Lower lobe of right lung (tissue), 2 donors: ENCODE results near the gene SYNGR4. TPM values are rescaled to one million over a fixed set of nuclear protein-coding genes. Genes with fewer than 3 reads are reported as not detected.

Experiments
- ATAC-seq, 2 donors: fragments of 200-7000 bp; cut with Tn5 transposase; one replicate each; pipeline ENCODE4 v1.9.1; 2020 to 2022; ENCODE audit warnings: mild to moderate bottlenecking in 2 of 2, moderate library complexity in 2 of 2
- DNase-seq: peaks from one replicate; pipeline ENCODE4 v3.0.0-alpha.2; 2020
- H3K27ac ChIP-seq: fragments of 200-600 bp; one replicate; pipeline ENCODE4 v1.8.0; 2022
- H3K27me3 ChIP-seq: fragments of 200-600 bp; one replicate; pipeline ENCODE4 v1.8.0; 2022; ENCODE audit warnings: low read depth
- H3K36me3 ChIP-seq: fragments of 200-600 bp; one replicate; pipeline ENCODE4 v1.8.0; 2022; ENCODE audit warnings: mild to moderate bottlenecking
- H3K4me1 ChIP-seq: fragments of 200-600 bp; one replicate; pipeline ENCODE4 v1.8.0; 2022
- H3K4me3 ChIP-seq: fragments of 200-600 bp; one replicate; pipeline ENCODE4 v1.8.0; 2022; ENCODE audit warnings: mild to moderate bottlenecking
- H3K9me3 ChIP-seq: fragments of 200-600 bp; one replicate; pipeline ENCODE4 v1.8.0; 2022
- CTCF ChIP-seq: fragments of 200-600 bp; IDR thresholded peaks from one replicate; pipeline ENCODE4 v1.8.0; 2022; ENCODE audit warnings: antibody characterized with exemption, mild to moderate bottlenecking
- intact Hi-C: fragments of 100-400 bp; cut with DNase I; formaldehyde crosslinking; loops from one replicate; pipeline ENCODE4 v1.11.0; 2022
- total RNA-seq: library from RNA; stranded (reverse); fragmentation: NEBNext Ultra II Directional; extraction: Animal tissue kit (Norgen Biotek cat#: 25700); gene quantifications from one replicate; pipeline ENCODE4 v1.2.1, GENCODE V29; 2021
- donor health status: DM: no; HTN: yes; CAD: no; lungs with severe emphysema.

SYNGR4 gene
- total RNA-seq, 1 donor from 2014 or later: not detected

- intact Hi-C loops: no loop called here
- DNase-seq (peak; percentile 99), ATAC-seq (peak; percentile 92)
- Histone ChIP-seq H3K27ac (peak overlapping the region; percentile 97), H3K9me3 (no peaks in the 10 kb centered on the region), H3K4me1 (peaks cover 55% of the 10 kb centered on the region), H3K4me3 (peak overlapping the region; percentile 70), H3K27me3 (no peaks in the 10 kb centered on the region), H3K36me3 (no peaks in the 10 kb centered on the region)
- TF ChIP-seq CTCF: no peak
These were observed 42.9 kb upstream of the SYNGR4 start for GRCh38 chr19:48321372-48321621.

- DNase-seq (peak; percentile 99), ATAC-seq (peak; percentile 91 to 95)
- Histone ChIP-seq H3K9me3 (no peaks in the 10 kb centered on the region), H3K4me1 (peaks cover 61% of the 10 kb centered on the region), H3K36me3 (no peaks in the 10 kb centered on the region), H3K27me3 (no peaks in the 10 kb centered on the region), H3K4me3 (peak overlapping the region; percentile 70), H3K27ac (peak overlapping the region; percentile 97)
- intact Hi-C loops: no loop called here
- TF ChIP-seq CTCF: peak; percentile 24
These were observed 42.3 kb upstream of the SYNGR4 start for GRCh38 chr19:48321622-48322591.

- DNase-seq (peak; percentile 81), ATAC-seq (peak; percentile 20 to 22)
- H3K27me3 ChIP-seq: no peaks in the 10 kb centered on the region
- no peak for TF ChIP-seq CTCF
- peaks cover 79% of the 10 kb centered on the region for H3K4me1 ChIP-seq
- H3K4me3 ChIP-seq: peak within 1 kb of the TSS; percentile 62
- intact Hi-C loops: no loop called here
- H3K36me3 ChIP-seq: peaks cover 13% of the 10 kb centered on the region
- H3K27ac ChIP-seq: peak within 1 kb of the TSS; percentile 87
- no peaks in the 10 kb centered on the region for H3K9me3 ChIP-seq
These were observed 38.8 kb upstream of the SYNGR4 start, which contains the start of gene EMP3 for GRCh38 chr19:48325265-48325910. Gene EMP3 (plus strand): TSS chr19:48325552. CDS start chr19:48326845, 1,293 bp downstream.

GRCh38 chr19:48329167-48329891 lies 34.8 kb upstream of the SYNGR4 start:
- peak overlapping the region; percentile 57 for H3K4me3 ChIP-seq
- peaks cover 19% of the 10 kb centered on the region for H3K36me3 ChIP-seq
- H3K4me1 ChIP-seq: peaks cover 76% of the 10 kb centered on the region
- H3K27ac ChIP-seq: peak overlapping the region; percentile 81
- DNase-seq (no peak), ATAC-seq (no peak)
- intact Hi-C loops: no loop called here
- H3K27me3 ChIP-seq: no peaks in the 10 kb centered on the region
- TF ChIP-seq CTCF: no peak
- H3K9me3 ChIP-seq: no peaks in the 10 kb centered on the region

- peaks cover 19% of the 10 kb centered on the region for H3K36me3 ChIP-seq
- TF ChIP-seq CTCF: no peak
- peak overlapping the region; percentile 81 for H3K27ac ChIP-seq
- intact Hi-C loops: no loop called here
- H3K27me3 ChIP-seq: no peaks in the 10 kb centered on the region
- H3K9me3 ChIP-seq: no peaks in the 10 kb centered on the region
- peaks cover 68% of the 10 kb centered on the region for H3K4me1 ChIP-seq
- peak; percentile 64 to 67 for ATAC-seq
- peak overlapping the region; percentile 57 for H3K4me3 ChIP-seq
- DNase-seq: peak; percentile 87
These were observed 34.0 kb upstream of the SYNGR4 start for GRCh38 chr19:48330012-48330681.
